ENCODE data around the gene ACSM2B. TPM values are rescaled to one million over a fixed set of nuclear protein-coding genes. Genes with fewer than 3 reads are reported as not detected.
A peak's percentile ranks its signal among the peaks of the same experiment; 100 is the strongest.
"Not testable (repeated sequence)": the region's sequence is repeated elsewhere in the genome, so short reads cannot be mapped to it uniquely, and the experiment has no call there.

ACSM2B gene
- not detected in 2 replicates for total RNA-seq
- long read RNA-seq = 0 reads

DNA sequence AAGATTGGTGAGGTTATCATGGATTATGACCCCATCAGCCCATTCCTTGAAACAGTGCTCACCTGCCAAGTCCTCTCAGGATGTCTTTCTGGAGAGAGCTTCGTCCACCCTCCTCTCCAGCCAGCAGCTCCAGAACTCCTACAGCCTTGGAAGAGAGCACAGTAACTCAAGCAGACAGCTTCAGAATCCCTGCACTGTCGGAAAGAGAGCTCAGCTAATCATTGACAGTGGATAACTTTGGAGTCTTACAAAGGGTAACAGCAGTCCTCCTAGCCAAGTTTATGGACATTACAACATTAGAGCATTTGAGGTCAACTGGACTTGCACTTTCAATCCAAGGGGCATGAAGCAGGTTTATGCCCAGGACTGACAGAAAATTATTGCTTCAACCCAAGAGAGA, at the start of gene ACSM2B:
Gene ACSM2B, minus strand, starts transcription at position 223 of the 400 bp plus-strand sequence. CDS start 11,522 bp downstream, outside the sequence.
- not testable (repeated sequence) for H3K36me3 Mint-ChIP-seq (ENCODE audit: unreplicated experiment); H3K27me3 Mint-ChIP-seq (ENCODE audit: unreplicated experiment); H3K9me3 Mint-ChIP-seq (ENCODE audit: unreplicated experiment); H3K4me3 Mint-ChIP-seq (ENCODE audit: unreplicated experiment); H3K27ac Mint-ChIP-seq (ENCODE audit: unreplicated experiment); H3K4me1 Mint-ChIP-seq (ENCODE audit: unreplicated experiment); DNase-seq (ENCODE audit: extremely low spot score, unreplicated experiment)

DNA sequence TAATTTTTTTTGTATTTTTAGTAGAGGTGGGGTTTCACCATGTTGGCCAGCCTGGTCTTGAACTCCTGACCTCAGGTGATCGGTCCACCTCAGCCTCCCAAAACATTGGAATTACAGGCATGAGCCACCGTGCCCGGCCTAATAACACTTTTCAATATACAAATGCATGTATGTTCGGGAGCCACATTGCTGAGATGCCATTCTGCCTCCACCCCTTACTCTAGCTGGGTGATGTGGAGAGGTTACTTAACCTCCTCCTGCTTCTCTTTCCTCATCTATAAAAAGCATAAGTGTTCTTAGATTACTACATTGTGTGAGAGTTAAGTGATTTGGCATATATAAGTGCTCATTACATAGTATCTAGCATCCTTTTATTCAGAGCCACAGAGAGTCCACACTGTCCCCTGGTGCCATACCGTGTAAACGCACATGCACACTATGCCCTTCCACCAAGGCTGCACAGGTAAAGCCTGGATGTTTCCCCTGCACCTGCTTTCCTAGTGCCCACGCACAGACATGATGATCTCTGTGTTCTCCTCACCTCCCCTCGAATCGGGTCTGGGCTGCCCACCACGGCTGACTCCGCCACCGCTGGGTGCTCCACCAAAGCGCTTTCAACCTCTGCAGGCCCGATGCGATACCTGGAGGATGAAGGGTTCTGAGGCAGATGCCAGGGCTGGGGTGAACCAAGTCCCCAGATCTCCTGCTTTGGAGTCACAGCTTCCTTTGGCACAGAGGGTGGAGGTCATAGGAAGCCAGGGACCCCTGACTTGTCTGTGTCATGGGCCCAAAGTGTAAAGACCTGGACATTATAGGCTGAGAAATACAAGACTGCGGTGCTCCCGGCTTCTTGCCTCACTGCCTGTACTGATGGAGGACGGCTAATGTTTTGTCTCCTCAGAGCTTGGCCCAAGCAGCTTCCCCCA, 49.0 kb upstream of the ACSM2B start:
- no peak overlapping the region for H3K4me3 Mint-ChIP-seq (ENCODE audit: unreplicated experiment)
- H3K4me1 Mint-ChIP-seq (ENCODE audit: unreplicated experiment) = no peaks in the 10 kb centered on the region
- H3K27me3 Mint-ChIP-seq (ENCODE audit: unreplicated experiment) = no peaks in the 10 kb centered on the region
- no peak overlapping the region for H3K27ac Mint-ChIP-seq (ENCODE audit: unreplicated experiment)
- H3K36me3 Mint-ChIP-seq (ENCODE audit: unreplicated experiment) = no peaks in the 10 kb centered on the region
- peak; percentile 77 for DNase-seq (ENCODE audit: extremely low spot score, unreplicated experiment)
- no peaks in the 10 kb centered on the region for H3K9me3 Mint-ChIP-seq (ENCODE audit: unreplicated experiment)
- no peak for TF ChIP-seq CTCF (IDR thresholded peaks at IDR 0.05)

GRCh38 chr16:20624205-20624604, 48.0 kb upstream of the ACSM2B start:
- no peak for DNase-seq (ENCODE audit: extremely low spot score, unreplicated experiment)
- TF ChIP-seq CTCF (IDR thresholded peaks at IDR 0.05) = no peak
- H3K27ac Mint-ChIP-seq (ENCODE audit: unreplicated experiment) = no peak overlapping the region
- no peaks in the 10 kb centered on the region for H3K27me3 Mint-ChIP-seq (ENCODE audit: unreplicated experiment)
- H3K4me3 Mint-ChIP-seq (ENCODE audit: unreplicated experiment) = no peak overlapping the region
- no peaks in the 10 kb centered on the region for H3K36me3 Mint-ChIP-seq (ENCODE audit: unreplicated experiment)
- H3K9me3 Mint-ChIP-seq (ENCODE audit: unreplicated experiment) = no peaks in the 10 kb centered on the region
- no peaks in the 10 kb centered on the region for H3K4me1 Mint-ChIP-seq (ENCODE audit: unreplicated experiment)

GRCh38 chr16:20622498-20622870, 46.3 kb upstream of the ACSM2B start:
- Mint-ChIP-seq H3K27ac (ENCODE audit: unreplicated experiment) (no peak overlapping the region), H3K4me3 (ENCODE audit: unreplicated experiment) (no peak overlapping the region), H3K27me3 (ENCODE audit: unreplicated experiment) (no peaks in the 10 kb centered on the region), H3K9me3 (ENCODE audit: unreplicated experiment) (no peaks in the 10 kb centered on the region), H3K36me3 (ENCODE audit: unreplicated experiment) (no peaks in the 10 kb centered on the region), H3K4me1 (ENCODE audit: unreplicated experiment) (no peaks in the 10 kb centered on the region)
- DNase-seq (ENCODE audit: extremely low spot score, unreplicated experiment) = no peak
- TF ChIP-seq CTCF (IDR thresholded peaks at IDR 0.05) = no peak

DNA sequence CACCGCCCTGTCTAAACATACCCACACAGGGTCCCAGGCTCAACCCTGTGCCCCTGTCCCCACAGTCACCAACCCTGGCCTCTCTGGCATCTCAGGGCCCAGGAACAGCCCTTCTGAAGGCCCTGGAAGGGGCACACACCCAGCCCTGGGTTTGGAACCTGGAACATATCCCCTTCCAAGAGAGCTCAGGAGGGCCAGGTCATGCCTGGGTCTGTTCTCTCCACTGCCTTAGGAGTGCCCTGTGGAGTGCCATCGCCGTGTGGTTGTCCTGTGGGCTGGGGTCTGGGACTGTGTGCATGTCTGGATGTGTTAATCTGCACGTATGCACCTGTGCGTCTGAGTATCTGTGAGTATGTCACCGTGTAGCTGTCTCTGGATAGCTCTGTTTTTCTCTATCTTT, 45.2 kb upstream of the ACSM2B start:
- no peak for DNase-seq (ENCODE audit: extremely low spot score, unreplicated experiment)
- H3K4me1 Mint-ChIP-seq (ENCODE audit: unreplicated experiment) = no peaks in the 10 kb centered on the region
- TF ChIP-seq CTCF (IDR thresholded peaks at IDR 0.05) = no peak
- H3K9me3 Mint-ChIP-seq (ENCODE audit: unreplicated experiment) = no peaks in the 10 kb centered on the region
- no peak overlapping the region for H3K4me3 Mint-ChIP-seq (ENCODE audit: unreplicated experiment)
- no peak overlapping the region for H3K27ac Mint-ChIP-seq (ENCODE audit: unreplicated experiment)
- H3K36me3 Mint-ChIP-seq (ENCODE audit: unreplicated experiment) = no peaks in the 10 kb centered on the region
- no peaks in the 10 kb centered on the region for H3K27me3 Mint-ChIP-seq (ENCODE audit: unreplicated experiment)
